Measurements from ENCODE around the gene DPEP3.

DPEP3 gene

DNA sequence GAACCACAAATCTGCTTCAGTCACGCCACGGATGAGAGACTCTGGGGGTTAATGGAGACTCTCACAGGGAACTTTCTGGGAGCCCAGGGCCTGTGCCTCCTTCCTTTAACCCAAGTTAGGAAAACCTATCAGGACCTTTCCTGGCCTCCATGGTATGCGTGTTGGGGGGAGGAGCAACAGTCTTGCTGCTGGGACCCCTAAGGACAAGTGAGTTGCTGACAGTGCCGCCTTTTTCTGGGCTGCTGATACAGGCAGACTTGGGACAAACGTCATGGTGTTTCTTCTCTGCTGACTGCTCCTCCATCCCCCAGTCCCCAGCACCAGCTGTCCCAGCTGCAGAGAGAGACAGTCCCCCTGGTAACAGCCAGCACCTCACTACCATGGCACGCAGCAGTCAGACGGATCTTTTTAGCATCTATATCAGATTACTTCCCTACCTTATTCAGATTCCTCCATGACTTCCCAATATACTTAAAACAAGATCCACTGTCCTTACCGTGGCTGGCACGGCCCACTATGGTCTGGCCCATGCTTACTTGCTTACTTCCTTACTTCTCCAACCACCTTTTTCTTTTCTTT lies 28.9 kb upstream of the DPEP3 start:
- Histone ChIP-seq H3K4me2 (no peak overlapping the region), H3K4me3 (IDR thresholded peaks at IDR 0.05; ENCODE audit: insufficient read depth, low read depth, low read length) (no peak overlapping the region), H3K9ac (no peak overlapping the region), H3K79me2 (ENCODE audit: insufficient read depth, low read depth) (no peaks in the 10 kb centered on the region), H3K36me3 (ENCODE audit: insufficient read depth) (no peaks in the 10 kb centered on the region), H4K20me1 (ENCODE audit: insufficient read depth) (no peaks in the 10 kb centered on the region), H3K27me3 (ENCODE audit: insufficient read depth, low read depth) (no peaks in the 10 kb centered on the region), H3K4me1 (ENCODE audit: low read depth, poor library complexity, severe bottlenecking) (no peaks in the 10 kb centered on the region), H2AFZ (ENCODE audit: low read depth) (no peak overlapping the region), H3K27ac (no peak overlapping the region)
- TF ChIP-seq, protein P1, sequence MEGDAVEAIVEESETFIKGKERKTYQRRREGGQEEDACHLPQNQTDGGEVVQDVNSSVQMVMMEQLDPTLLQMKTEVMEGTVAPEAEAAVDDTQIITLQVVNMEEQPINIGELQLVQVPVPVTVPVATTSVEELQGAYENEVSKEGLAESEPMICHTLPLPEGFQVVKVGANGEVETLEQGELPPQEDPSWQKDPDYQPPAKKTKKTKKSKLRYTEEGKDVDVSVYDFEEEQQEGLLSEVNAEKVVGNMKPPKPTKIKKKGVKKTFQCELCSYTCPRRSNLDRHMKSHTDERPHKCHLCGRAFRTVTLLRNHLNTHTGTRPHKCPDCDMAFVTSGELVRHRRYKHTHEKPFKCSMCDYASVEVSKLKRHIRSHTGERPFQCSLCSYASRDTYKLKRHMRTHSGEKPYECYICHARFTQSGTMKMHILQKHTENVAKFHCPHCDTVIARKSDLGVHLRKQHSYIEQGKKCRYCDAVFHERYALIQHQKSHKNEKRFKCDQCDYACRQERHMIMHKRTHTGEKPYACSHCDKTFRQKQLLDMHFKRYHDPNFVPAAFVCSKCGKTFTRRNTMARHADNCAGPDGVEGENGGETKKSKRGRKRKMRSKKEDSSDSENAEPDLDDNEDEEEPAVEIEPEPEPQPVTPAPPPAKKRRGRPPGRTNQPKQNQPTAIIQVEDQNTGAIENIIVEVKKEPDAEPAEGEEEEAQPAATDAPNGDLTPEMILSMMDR (conservative IDR thresholded peaks at IDR 0.05; ENCODE audit: low read depth, low read length) = no peak

DNA sequence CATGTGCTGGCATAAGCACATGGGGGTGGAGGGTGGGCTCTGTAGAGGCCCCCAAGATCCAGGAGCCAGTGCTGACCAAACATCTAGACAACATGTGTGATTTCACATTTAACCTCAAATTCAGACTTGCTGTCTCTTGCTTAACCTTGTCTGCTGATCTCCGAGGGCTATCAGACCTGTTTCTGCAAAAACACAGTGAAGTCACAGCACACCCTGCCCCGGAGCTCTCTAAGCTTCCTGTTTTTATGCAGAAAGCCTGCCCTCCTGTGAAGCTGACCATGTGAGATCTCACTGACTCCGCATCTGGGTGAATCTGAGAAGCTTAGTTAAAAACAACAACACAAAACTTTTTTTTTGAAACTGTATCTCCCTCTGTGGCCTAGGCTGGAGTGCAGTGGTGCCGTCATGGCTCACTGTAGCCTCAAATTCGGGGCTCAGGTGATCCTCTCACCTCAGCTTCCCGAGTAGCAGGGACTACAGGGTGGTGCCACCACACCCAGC lies 25.5 kb upstream of the DPEP3 start:
- Histone ChIP-seq H4K20me1 (ENCODE audit: insufficient read depth) (no peaks in the 10 kb centered on the region), H3K27me3 (ENCODE audit: insufficient read depth, low read depth) (no peaks in the 10 kb centered on the region), H3K9ac (no peak overlapping the region), H2AFZ (ENCODE audit: low read depth) (peak overlapping the region; percentile 6; the same call in 1 of the 2 replicates), H3K4me1 (ENCODE audit: low read depth, poor library complexity, severe bottlenecking) (no peaks in the 10 kb centered on the region), H3K4me2 (no peak overlapping the region), H3K27ac (no peak overlapping the region), H3K79me2 (ENCODE audit: insufficient read depth, low read depth) (no peaks in the 10 kb centered on the region), H3K36me3 (ENCODE audit: insufficient read depth) (no peaks in the 10 kb centered on the region), H3K4me3 (IDR thresholded peaks at IDR 0.05; ENCODE audit: insufficient read depth, low read depth, low read length) (no peak overlapping the region)
- TF ChIP-seq, protein P1 (conservative IDR thresholded peaks at IDR 0.05; ENCODE audit: low read depth, low read length) = no peak

DNA sequence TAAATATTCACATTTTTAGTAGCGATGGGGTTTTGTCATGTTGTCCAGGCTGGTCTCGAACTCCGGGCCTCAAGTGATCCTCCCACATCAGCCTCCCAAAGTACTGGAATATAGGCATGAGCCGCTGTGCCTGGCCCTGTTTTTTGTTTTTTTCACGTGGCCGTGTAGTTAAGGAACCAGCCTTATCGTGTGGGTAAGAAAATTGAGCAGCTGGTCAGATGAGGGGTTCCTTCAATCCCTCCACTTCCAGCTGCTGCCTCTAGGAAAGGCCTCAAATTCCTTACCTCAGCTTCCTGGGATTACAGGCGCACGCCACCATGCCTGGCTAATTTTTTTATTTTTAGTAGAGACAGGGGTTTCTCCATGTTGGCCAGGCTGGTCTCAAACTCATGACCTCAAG lies 24.9 kb upstream of the DPEP3 start:
- H3K4me1 ChIP-seq (ENCODE audit: low read depth, poor library complexity, severe bottlenecking) = no peaks in the 10 kb centered on the region
- H3K4me2 ChIP-seq = no peak overlapping the region
- no peaks in the 10 kb centered on the region for H3K79me2 ChIP-seq (ENCODE audit: insufficient read depth, low read depth)
- no peak overlapping the region for H3K27ac ChIP-seq
- H3K36me3 ChIP-seq (ENCODE audit: insufficient read depth) = no peaks in the 10 kb centered on the region
- TF ChIP-seq, protein P1 (conservative IDR thresholded peaks at IDR 0.05; ENCODE audit: low read depth, low read length) = no peak
- no peaks in the 10 kb centered on the region for H4K20me1 ChIP-seq (ENCODE audit: insufficient read depth)
- no peak overlapping the region for H2AFZ ChIP-seq (ENCODE audit: low read depth)
- H3K4me3 ChIP-seq (IDR thresholded peaks at IDR 0.05; ENCODE audit: insufficient read depth, low read depth, low read length) = no peak overlapping the region
- H3K27me3 ChIP-seq (ENCODE audit: insufficient read depth, low read depth) = no peaks in the 10 kb centered on the region
- H3K9ac ChIP-seq = no peak overlapping the region

GRCh38 chr16:68003031-68003430 lies 22.7 kb upstream of the DPEP3 start:
- Histone ChIP-seq H4K20me1 (ENCODE audit: insufficient read depth) (no peaks in the 10 kb centered on the region), H3K4me3 (IDR thresholded peaks at IDR 0.05; ENCODE audit: insufficient read depth, low read depth, low read length) (no peak overlapping the region), H3K4me2 (no peak overlapping the region), H3K36me3 (ENCODE audit: insufficient read depth) (no peaks in the 10 kb centered on the region), H3K79me2 (ENCODE audit: insufficient read depth, low read depth) (no peaks in the 10 kb centered on the region), H3K9ac (no peak overlapping the region), H3K4me1 (ENCODE audit: low read depth, poor library complexity, severe bottlenecking) (no peaks in the 10 kb centered on the region), H2AFZ (ENCODE audit: low read depth) (no peak overlapping the region), H3K27me3 (ENCODE audit: insufficient read depth, low read depth) (no peaks in the 10 kb centered on the region), H3K27ac (no peak overlapping the region)
- TF ChIP-seq, protein P1 (conservative IDR thresholded peaks at IDR 0.05; ENCODE audit: low read depth, low read length) = no peak

All from KMS-11 (cell line).